Measurements from ENCODE around the gene CD200R1L. TPM values are rescaled to one million over a fixed set of nuclear protein-coding genes. Genes with fewer than 3 reads are reported as not detected.

The CD200R1L gene
- total and polyA plus RNA-seq, 12 donors: not detected

- DNase-seq: no peak
- TF ChIP-seq, protein P1, sequence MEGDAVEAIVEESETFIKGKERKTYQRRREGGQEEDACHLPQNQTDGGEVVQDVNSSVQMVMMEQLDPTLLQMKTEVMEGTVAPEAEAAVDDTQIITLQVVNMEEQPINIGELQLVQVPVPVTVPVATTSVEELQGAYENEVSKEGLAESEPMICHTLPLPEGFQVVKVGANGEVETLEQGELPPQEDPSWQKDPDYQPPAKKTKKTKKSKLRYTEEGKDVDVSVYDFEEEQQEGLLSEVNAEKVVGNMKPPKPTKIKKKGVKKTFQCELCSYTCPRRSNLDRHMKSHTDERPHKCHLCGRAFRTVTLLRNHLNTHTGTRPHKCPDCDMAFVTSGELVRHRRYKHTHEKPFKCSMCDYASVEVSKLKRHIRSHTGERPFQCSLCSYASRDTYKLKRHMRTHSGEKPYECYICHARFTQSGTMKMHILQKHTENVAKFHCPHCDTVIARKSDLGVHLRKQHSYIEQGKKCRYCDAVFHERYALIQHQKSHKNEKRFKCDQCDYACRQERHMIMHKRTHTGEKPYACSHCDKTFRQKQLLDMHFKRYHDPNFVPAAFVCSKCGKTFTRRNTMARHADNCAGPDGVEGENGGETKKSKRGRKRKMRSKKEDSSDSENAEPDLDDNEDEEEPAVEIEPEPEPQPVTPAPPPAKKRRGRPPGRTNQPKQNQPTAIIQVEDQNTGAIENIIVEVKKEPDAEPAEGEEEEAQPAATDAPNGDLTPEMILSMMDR (IDR thresholded peaks at IDR 0.05): no peak
- TF ChIP-seq POLR2A (IDR thresholded peaks at IDR 0.05): no peak
- H3K4me3 ChIP-seq: no peak overlapping the region
- no peaks in the 10 kb centered on the region for H3K27me3 ChIP-seq
- peaks cover 0 to 10% of the 10 kb centered on the region in 2 donors for H3K4me1 ChIP-seq (replicated peaks in 1 of 2)
- H3K36me3 ChIP-seq (replicated peaks in 1 of 2): no peaks in the 10 kb centered on the region
- 84 to 92% (median 86%) methylated on average over 3 of the region's 3 CpGs for WGBS, 4 donors
- intact Hi-C loops (cut with DNase I): no loop called here
- no peak overlapping the region for H3K27ac ChIP-seq
- H3K9me3 ChIP-seq (replicated peaks in 1 of 3): no peaks in the 10 kb centered on the region
Measured at GRCh38 chr3:112793326-112794081, 53.2 kb downstream of the CD200R1L start.

GRCh38 chr3:112791736-112792135 lies 54.9 kb downstream of the CD200R1L start:
- Histone ChIP-seq H3K9me3 (replicated peaks in 1 of 3) (no peaks in the 10 kb centered on the region), H3K4me3 (no peak overlapping the region), H3K36me3 (replicated peaks in 1 of 2) (no peaks in the 10 kb centered on the region), H3K27ac (no peak overlapping the region), H3K27me3 (no peaks in the 10 kb centered on the region), H3K4me1 (replicated peaks in 1 of 2) (peaks cover 0 to 10% of the 10 kb centered on the region in 2 donors)
- intact Hi-C loops (cut with DNase I): no loop called here
- DNase-seq: no peak
- 89 to 93% (median 90%) methylated on average over 2 of the region's 2 CpGs for WGBS, 4 donors
- no peak for TF ChIP-seq POLR2A (IDR thresholded peaks at IDR 0.05)
- TF ChIP-seq, protein P1 (IDR thresholded peaks at IDR 0.05): no peak

DNA sequence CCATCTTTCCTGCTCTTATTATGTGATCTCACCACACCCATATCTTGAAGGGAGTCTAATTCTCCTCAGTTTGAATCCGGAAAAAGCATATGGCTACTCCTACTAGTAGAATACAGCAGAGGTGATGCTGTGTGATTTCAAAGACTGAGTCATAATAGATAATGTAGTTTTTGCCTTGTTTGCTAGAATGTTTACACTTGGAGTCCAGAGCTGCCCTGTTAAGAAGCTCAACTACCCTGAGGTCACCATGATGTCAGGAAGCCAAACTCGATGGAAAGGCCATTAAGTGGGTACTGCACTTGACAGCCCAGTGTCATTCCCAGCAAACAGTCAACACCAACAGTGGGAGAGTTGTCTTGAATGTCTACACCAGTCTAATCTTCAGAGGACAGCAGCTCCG lies 56.9 kb downstream of the CD200R1L start:
- H3K27ac ChIP-seq: no peak overlapping the region
- intact Hi-C loops (cut with DNase I): no loop called here
- WGBS, 4 donors: 78 to 90% (median 82%) methylated on average over 3 of the region's 3 CpGs
- H3K36me3 ChIP-seq (replicated peaks in 1 of 2): no peaks in the 10 kb centered on the region
- H3K27me3 ChIP-seq: no peaks in the 10 kb centered on the region
- H3K4me3 ChIP-seq: no peak overlapping the region
- DNase-seq: no peak
- H3K4me1 ChIP-seq (replicated peaks in 1 of 2): peaks cover 0 to 1% of the 10 kb centered on the region in 2 donors
- H3K9me3 ChIP-seq (replicated peaks in 1 of 3): no peaks in the 10 kb centered on the region
- TF ChIP-seq POLR2A (IDR thresholded peaks at IDR 0.05): no peak
- TF ChIP-seq, protein P1 (IDR thresholded peaks at IDR 0.05): no peak

DNA sequence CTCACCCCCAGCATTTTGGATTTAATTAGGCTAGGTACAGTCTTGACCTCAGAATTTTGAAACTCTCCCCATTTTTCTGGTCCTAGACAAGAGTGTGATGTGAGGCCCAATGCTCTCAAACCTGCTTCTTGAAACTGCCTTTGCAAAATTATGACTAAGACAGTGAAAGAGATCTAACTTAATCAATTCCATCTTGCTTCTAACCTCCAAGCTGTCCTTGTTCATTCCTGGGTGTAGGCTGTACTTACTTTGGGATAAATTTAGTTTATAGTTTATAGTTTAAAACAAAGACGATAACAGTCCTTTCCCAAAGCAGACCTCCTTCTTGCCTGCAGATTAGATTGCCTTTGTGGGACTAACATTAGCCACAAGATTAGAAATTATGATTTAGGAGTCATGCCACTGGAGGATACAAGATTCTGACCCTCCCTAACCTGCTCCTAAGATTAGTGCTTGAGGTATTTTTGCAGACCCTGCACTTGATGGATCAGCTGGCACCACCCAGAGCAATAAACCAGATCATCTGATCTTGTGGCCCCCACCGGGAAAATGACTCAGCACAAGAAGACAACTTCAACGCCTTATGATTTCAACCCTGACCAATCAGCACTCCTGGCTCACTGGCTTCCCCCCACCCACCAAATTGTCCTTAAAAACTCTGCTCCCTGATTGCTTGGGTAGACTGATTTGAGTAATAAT lies 59.6 kb downstream of the CD200R1L start:
- H3K27ac ChIP-seq: no peak overlapping the region
- 87 to 91% (median 90%) methylated on average over 3 of the region's 3 CpGs for WGBS, 4 donors
- H3K36me3 ChIP-seq (replicated peaks in 1 of 2): no peaks in the 10 kb centered on the region
- no peaks in the 10 kb centered on the region for H3K27me3 ChIP-seq
- TF ChIP-seq, protein P1 (IDR thresholded peaks at IDR 0.05): no peak
- TF ChIP-seq POLR2A (IDR thresholded peaks at IDR 0.05): no peak
- DNase-seq: no peak
- no peaks in the 10 kb centered on the region for H3K4me1 ChIP-seq (replicated peaks in 1 of 2)
- no peak overlapping the region for H3K4me3 ChIP-seq
- intact Hi-C loops (cut with DNase I): no loop called here
- H3K9me3 ChIP-seq (replicated peaks in 1 of 3): no peaks in the 10 kb centered on the region
